HepG2 (cell line): ENCODE measurements around the gene ZSCAN23. TPM values are rescaled to one million over a fixed set of nuclear protein-coding genes. Genes with fewer than 3 reads are reported as not detected.

Source experiments
- ATM ChIP-seq: fragments of 450-650 bp; IDR thresholded peaks from 2 replicates; pipeline ENCODE4 v1.7.1; 2017; ENCODE audit warnings: mild to moderate bottlenecking, borderline replicate concordance
- CAMTA2 ChIP-seq: sonication (generic); formaldehyde crosslinking; IDR thresholded peaks from 2 replicates; pipeline ENCODE4 v1.4.0; 2020; ENCODE audit warnings: mild to moderate bottlenecking, missing genetic modification reagents, borderline replicate concordance
- CSRNP1 ChIP-seq: sonication (generic); formaldehyde crosslinking; IDR thresholded peaks from 2 replicates; pipeline ENCODE4 v1.8.1; 2023; ENCODE audit warnings: mild to moderate bottlenecking, missing genetic modification reagents
- ERF ChIP-seq: IDR thresholded peaks from 2 replicates; pipeline ENCODE4 v1.6.1; 2018; ENCODE audit warnings: missing biosample characterization, missing genetic modification reagents
- HIC2 ChIP-seq: sonication (generic); formaldehyde crosslinking; IDR thresholded peaks from 2 replicates; pipeline ENCODE4 v1.9.0; 2022; ENCODE audit warnings: low read depth, missing genetic modification reagents
- HOXA7 ChIP-seq: sonication (generic); formaldehyde crosslinking; IDR thresholded peaks from 2 replicates; pipeline ENCODE4 v1.8.1; 2022; ENCODE audit warnings: mild to moderate bottlenecking, missing genetic modification reagents, moderate library complexity
- JARID2 ChIP-seq: sonication (generic); formaldehyde crosslinking; IDR thresholded peaks from 2 replicates; pipeline ENCODE4 v1.8.1; 2023; ENCODE audit warnings: missing genetic modification reagents, inconsistent platforms; ENCODE audit not compliant: insufficient replicate concordance
- NKX3-1 ChIP-seq: sonication (generic); formaldehyde crosslinking; IDR thresholded peaks from 2 replicates; pipeline ENCODE4 v1.5.0; 2020; ENCODE audit warnings: missing genetic modification reagents
- SOX13 ChIP-seq, 3 experiments: fragments of 450-650 bp in 1 of 3; sonication (generic) in 1 of 3; formaldehyde crosslinking in 1 of 3; IDR thresholded peaks in 2 of 3; conservative IDR thresholded peaks in 1 of 3; 2 replicates each; pipeline versions ENCODE4 v1.5.0 to v1.6.1; 2016 to 2020; ENCODE audit warnings: antibody characterized with exemption in 1 of 3, mild to moderate bottlenecking in 1 of 3, missing compliant biosample characterization in 1 of 3, missing genetic modification reagents in 1 of 3, moderate library complexity in 1 of 3
- SP2 ChIP-seq: sonication (generic); formaldehyde crosslinking; IDR thresholded peaks from 2 replicates; pipeline ENCODE4 v1.5.1; 2020; ENCODE audit warnings: mild to moderate bottlenecking, missing genetic modification reagents
- SRF ChIP-seq: IDR thresholded peaks from 2 replicates; pipeline ENCODE4 v1.6.1; 2011; ENCODE audit warnings: mild to moderate bottlenecking, low read depth, low read length, moderate library complexity
- TCF7L2 ChIP-seq: IDR thresholded peaks from 2 replicates; pipeline ENCODE4 v1.6.1; 2011; ENCODE audit warnings: mild to moderate bottlenecking, low read depth, low read length, moderate library complexity
- TOPORS ChIP-seq: sonication (generic); formaldehyde crosslinking; IDR thresholded peaks from 2 replicates; pipeline ENCODE4 v1.8.0; 2023; ENCODE audit warnings: mild to moderate bottlenecking, missing genetic modification reagents
- ZMYM2 ChIP-seq: sonication (generic); formaldehyde crosslinking; IDR thresholded peaks from 2 replicates; pipeline ENCODE4 v1.8.0; 2022; ENCODE audit warnings: mild to moderate bottlenecking, missing genetic modification reagents
- ZNF777 ChIP-seq: sonication (generic); formaldehyde crosslinking; IDR thresholded peaks from 2 replicates; pipeline ENCODE4 v1.4.0; 2020; ENCODE audit warnings: missing genetic modification reagents
- ZSCAN21 ChIP-seq: sonication (generic); formaldehyde crosslinking; IDR thresholded peaks from 2 replicates; pipeline ENCODE4 v1.8.0; 2022; ENCODE audit warnings: mild to moderate bottlenecking, missing genetic modification reagents, moderate library complexity, borderline replicate concordance
- polyA plus RNA-seq, 8 experiments: library from polyadenylated mRNA; depleted of rRNA in 3 of 8; stranded (reverse) in 7 of 8; unstranded in 1 of 8; fragments of >200 nt; fragmentation: Illumina TruSeq in 4 of 8; extraction: Trizol in 4 of 8; gene quantifications; 2 replicates each; pipeline versions ENCODE4 v1.2.1 to v1.2.3, GENCODE V29; 2011 to 2016; ENCODE audit warnings: low read depth in 4 of 8, missing spikeins in 1 of 8, mixed read lengths in 1 of 8; ENCODE audit not compliant: insufficient read depth in 1 of 8
- total RNA-seq, 5 experiments: library from RNA; depleted of rRNA; stranded (reverse); fragments of >200 nt; fragmentation: Illumina TruSeq; extraction: Trizol; gene quantifications; 2 replicates each; pipeline ENCODE4 v1.2.3, GENCODE V29; 2016; ENCODE audit warnings: low read depth in 1 of 5
- TF ChIP-seq, protein P1 (sequence below): sonication (generic); formaldehyde crosslinking; IDR thresholded peaks from 2 replicates; pipeline ENCODE4 v1.5.0; 2020; ENCODE audit warnings: mild to moderate bottlenecking, missing genetic modification reagents, borderline replicate concordance

The ZSCAN23 gene
- total and polyA plus RNA-seq, 2 of the 13 experiments (the other 11 are each of a cell fraction or from before 2014, with no cell fraction given): 0.29 to 1.2 TPM

DNA sequence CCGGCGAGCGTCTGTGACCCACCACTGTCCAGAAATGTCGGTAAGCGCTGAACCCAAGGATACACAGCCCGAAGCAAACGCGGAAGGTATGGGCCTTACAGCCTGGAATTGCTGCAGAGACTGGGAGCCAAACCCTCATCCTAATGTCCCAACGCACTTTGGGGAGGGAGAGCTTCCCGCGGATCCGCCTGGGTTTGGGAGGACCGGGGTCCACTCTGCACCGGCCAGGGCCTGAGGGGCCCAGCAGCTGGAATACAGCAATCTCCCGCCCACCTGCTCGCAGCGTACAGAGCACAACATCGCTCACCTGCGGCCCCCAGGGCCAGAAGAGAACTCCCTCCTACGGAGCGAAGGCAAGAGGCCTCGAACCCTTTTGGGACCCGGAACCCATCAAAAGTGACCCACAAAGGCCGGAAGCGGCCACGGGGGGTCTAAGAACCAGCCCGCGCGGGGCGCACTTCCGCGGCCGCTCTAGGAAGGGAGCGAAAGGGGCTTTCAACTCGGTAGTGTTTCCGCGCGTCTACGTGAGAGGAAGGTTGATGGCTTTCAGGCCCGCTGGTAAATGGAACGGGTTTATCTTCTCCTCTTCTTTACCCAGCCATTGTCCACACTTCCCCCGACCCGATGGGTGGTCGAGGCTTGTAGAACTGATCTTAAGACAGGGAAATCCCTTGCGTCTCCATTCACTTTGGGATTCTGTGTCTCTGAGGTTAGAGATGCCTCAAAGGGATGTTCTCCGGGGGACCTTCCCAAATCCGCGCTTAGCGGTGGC, 43.8 kb downstream of the ZSCAN23 start, which contains the start of gene ZSCAN12 (continued):
- TF ChIP-seq NKX3-1 (CRISPR knock-in tag) (peak; percentile 86), CSRNP1 (peak; percentile 80), SRF (no peak), HOXA7 (CRISPR knock-in tag) (no peak), ZSCAN21 (CRISPR knock-in tag) (peak; percentile 86; the same call in 1 of the 2 replicates), TOPORS (CRISPR knock-in tag) (peak; percentile 80; the same call in 1 of the 2 replicates), ZNF777 (CRISPR knock-in tag) (peak; percentile 69), TCF7L2 (no peak), HIC2 (CRISPR knock-in tag) (peak; percentile 31; the same call in 1 of the 2 replicates), ATM (no peak), SP2 (CRISPR knock-in tag) (peak; percentile 54; the same call in 1 of the 2 replicates), SOX13 (IDR thresholded peaks at IDR 0.05) (peak; percentile 19; the same call in 1 of the 2 replicates), SOX13 (CRISPR knock-in tag; conservative IDR thresholded peaks at IDR 0.05 in 1 of 2, IDR thresholded peaks at IDR 0.05 in 1 of 2) (peak in 1 of 2 experiments; percentile 72; a peak in 2 of 4 replicates), ZMYM2 (CRISPR knock-in tag) (peak; percentile 87), JARID2 (CRISPR knock-in tag) (no peak), ERF (CRISPR knock-in tag) (peak; percentile 92), CAMTA2 (peak; percentile 96)
- TF ChIP-seq, protein P1, sequence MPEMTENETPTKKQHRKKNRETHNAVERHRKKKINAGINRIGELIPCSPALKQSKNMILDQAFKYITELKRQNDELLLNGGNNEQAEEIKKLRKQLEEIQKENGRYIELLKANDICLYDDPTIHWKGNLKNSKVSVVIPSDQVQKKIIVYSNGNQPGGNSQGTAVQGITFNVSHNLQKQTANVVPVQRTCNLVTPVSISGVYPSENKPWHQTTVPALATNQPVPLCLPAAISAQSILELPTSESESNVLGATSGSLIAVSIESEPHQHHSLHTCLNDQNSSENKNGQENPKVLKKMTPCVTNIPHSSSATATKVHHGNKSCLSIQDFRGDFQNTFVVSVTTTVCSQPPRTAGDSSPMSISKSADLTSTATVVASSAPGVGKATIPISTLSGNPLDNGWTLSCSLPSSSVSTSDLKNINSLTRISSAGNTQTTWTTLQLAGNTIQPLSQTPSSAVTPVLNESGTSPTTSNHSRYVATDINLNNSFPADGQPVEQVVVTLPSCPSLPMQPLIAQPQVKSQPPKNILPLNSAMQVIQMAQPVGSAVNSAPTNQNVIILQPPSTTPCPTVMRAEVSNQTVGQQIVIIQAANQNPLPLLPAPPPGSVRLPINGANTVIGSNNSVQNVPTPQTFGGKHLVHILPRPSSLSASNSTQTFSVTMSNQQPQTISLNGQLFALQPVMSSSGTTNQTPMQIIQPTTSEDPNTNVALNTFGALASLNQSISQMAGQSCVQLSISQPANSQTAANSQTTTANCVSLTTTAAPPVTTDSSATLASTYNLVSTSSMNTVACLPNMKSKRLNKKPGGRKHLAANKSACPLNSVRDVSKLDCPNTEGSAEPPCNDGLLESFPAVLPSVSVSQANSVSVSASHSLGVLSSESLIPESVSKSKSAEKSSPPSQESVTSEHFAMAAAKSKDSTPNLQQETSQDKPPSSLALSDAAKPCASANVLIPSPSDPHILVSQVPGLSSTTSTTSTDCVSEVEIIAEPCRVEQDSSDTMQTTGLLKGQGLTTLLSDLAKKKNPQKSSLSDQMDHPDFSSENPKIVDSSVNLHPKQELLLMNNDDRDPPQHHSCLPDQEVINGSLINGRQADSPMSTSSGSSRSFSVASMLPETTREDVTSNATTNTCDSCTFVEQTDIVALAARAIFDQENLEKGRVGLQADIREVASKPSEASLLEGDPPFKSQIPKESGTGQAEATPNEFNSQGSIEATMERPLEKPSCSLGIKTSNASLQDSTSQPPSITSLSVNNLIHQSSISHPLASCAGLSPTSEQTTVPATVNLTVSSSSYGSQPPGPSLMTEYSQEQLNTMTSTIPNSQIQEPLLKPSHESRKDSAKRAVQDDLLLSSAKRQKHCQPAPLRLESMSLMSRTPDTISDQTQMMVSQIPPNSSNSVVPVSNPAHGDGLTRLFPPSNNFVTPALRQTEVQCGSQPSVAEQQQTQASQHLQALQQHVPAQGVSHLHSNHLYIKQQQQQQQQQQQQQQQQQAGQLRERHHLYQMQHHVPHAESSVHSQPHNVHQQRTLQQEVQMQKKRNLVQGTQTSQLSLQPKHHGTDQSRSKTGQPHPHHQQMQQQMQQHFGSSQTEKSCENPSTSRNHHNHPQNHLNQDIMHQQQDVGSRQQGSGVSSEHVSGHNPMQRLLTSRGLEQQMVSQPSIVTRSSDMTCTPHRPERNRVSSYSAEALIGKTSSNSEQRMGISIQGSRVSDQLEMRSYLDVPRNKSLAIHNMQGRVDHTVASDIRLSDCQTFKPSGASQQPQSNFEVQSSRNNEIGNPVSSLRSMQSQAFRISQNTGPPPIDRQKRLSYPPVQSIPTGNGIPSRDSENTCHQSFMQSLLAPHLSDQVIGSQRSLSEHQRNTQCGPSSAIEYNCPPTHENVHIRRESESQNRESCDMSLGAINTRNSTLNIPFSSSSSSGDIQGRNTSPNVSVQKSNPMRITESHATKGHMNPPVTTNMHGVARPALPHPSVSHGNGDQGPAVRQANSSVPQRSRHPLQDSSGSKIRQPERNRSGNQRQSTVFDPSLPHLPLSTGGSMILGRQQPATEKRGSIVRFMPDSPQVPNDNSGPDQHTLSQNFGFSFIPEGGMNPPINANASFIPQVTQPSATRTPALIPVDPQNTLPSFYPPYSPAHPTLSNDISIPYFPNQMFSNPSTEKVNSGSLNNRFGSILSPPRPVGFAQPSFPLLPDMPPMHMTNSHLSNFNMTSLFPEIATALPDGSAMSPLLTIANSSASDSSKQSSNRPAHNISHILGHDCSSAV (CRISPR knock-in tag): no peak
